Measurements from ENCODE around the gene BCLAF1.

GRCh38 chr6:136250686-136251008 is 39.0 kb downstream of the BCLAF1 start:
- TF ChIP-seq CTCF (IDR thresholded peaks at IDR 0.05; ENCODE audit: low read depth, low read length, poor library complexity, severe bottlenecking), result no peak
- TF ChIP-seq EZH2phosphoT487 (IDR thresholded peaks at IDR 0.05; ENCODE audit: borderline replicate concordance, low read length), result no peak
